Activated CD8-positive, alpha-beta memory T cell treated with anti-CD3 and anti-CD28 coated beads, Interleukin-2, amount 10 ng/mL, durations not matched to agents 7 days and 5 days (primary cell): ENCODE measurements around the gene FAM216B. TPM values are rescaled to one million over a fixed set of nuclear protein-coding genes. Genes with fewer than 3 reads are reported as not detected.
"Not testable (repeated sequence)": the region's sequence is repeated elsewhere in the genome, so short reads cannot be mapped to it uniquely, and the experiment has no call there.

Source experiments
- ATAC-seq: fragments of 150-1000 bp; cut with Tn5 transposase; one replicate; pipeline ENCODE4 v1.10.0; 2021; ENCODE audit warnings: moderate library complexity
- CTCF ChIA-PET: fragments of 350-600 bp; sonication (Branson Sonifier 250); formaldehyde crosslinking; loops from one replicate; lab custom pipeline; 2021; ENCODE audit warnings: antibody characterized with exemption; lab: Charles Lee
- DNase-seq: peaks from one replicate; pipeline ENCODE4 v3.0.0-alpha.2; 2020
- H3K27ac Mint-ChIP-seq: one replicate; pipeline ENCODE4 v1.8.0; 2021; ENCODE audit warnings: mild to moderate bottlenecking, mixed read lengths
- H3K27me3 Mint-ChIP-seq: one replicate; pipeline ENCODE4 v1.8.0; 2021; ENCODE audit warnings: mixed read lengths
- H3K36me3 Mint-ChIP-seq: one replicate; pipeline ENCODE4 v1.8.0; 2021; ENCODE audit warnings: mild to moderate bottlenecking, mixed read lengths
- H3K4me1 Mint-ChIP-seq: one replicate; pipeline ENCODE4 v1.8.0; 2021; ENCODE audit warnings: mixed read lengths
- H3K4me3 Mint-ChIP-seq: one replicate; pipeline ENCODE4 v1.8.0; 2021; ENCODE audit warnings: mild to moderate bottlenecking, moderate library complexity, mixed read lengths
- H3K9me3 Mint-ChIP-seq: one replicate; pipeline ENCODE4 v1.8.0; 2022; ENCODE audit warnings: low read depth, mixed read lengths
- total RNA-seq, 2 experiments: library from RNA; stranded (reverse); gene quantifications; one replicate each; pipeline ENCODE4 v1.2.3, GENCODE V29; 2021

Gene FAM216B
- total RNA-seq, 2 experiments from 2014 or later, result not detected

GRCh38 chr13:42819687-42820086 is 38.3 kb downstream of the FAM216B start:
- H3K36me3 Mint-ChIP-seq, ATAC-seq, DNase-seq, H3K4me3 Mint-ChIP-seq, H3K27ac Mint-ChIP-seq, H3K9me3 Mint-ChIP-seq, H3K4me1 Mint-ChIP-seq, CTCF ChIA-PET: not testable (repeated sequence)
- H3K27me3 Mint-ChIP-seq, result peaks cover 48% of the 10 kb centered on the region

- Mint-ChIP-seq H3K27ac (no peak overlapping the region), H3K4me1 (no peaks in the 10 kb centered on the region), H3K36me3 (no peaks in the 10 kb centered on the region), H3K27me3 (peaks cover 50% of the 10 kb centered on the region), H3K4me3 (no peak overlapping the region), H3K9me3 (no peaks in the 10 kb centered on the region)
- DNase-seq (no peak), ATAC-seq (no peak)
- CTCF ChIA-PET, result no interaction called here
Measured at GRCh38 chr13:42820451-42820850, 39.1 kb downstream of the FAM216B start.

- Mint-ChIP-seq H3K27me3 (peaks cover 49% of the 10 kb centered on the region), H3K36me3 (no peaks in the 10 kb centered on the region), H3K4me1 (no peaks in the 10 kb centered on the region), H3K9me3 (no peaks in the 10 kb centered on the region), H3K4me3 (no peak overlapping the region), H3K27ac (no peak overlapping the region)
- DNase-seq (no peak), ATAC-seq (no peak)
- CTCF ChIA-PET, result no interaction called here
Measured at GRCh38 chr13:42821437-42821836, 40.1 kb downstream of the FAM216B start.

GRCh38 chr13:42832341-42833096 is 51.1 kb downstream of the FAM216B start:
- ATAC-seq (no peak), DNase-seq (no peak)

GRCh38 chr13:42834946-42835345 is 53.6 kb downstream of the FAM216B start:
- no peaks in the 10 kb centered on the region for H3K9me3 Mint-ChIP-seq
- H3K27me3 Mint-ChIP-seq, result peaks cover 26% of the 10 kb centered on the region
- no peak for DNase-seq
- no peak overlapping the region for H3K4me3 Mint-ChIP-seq
- peaks cover 10% of the 10 kb centered on the region for H3K4me1 Mint-ChIP-seq
- no peak for ATAC-seq
- H3K36me3 Mint-ChIP-seq, result no peaks in the 10 kb centered on the region
- CTCF ChIA-PET, result no interaction called here
- H3K27ac Mint-ChIP-seq, result no peak overlapping the region

More at GRCh38 chr13:42832341-42833096, 51.1 kb downstream of the FAM216B start:
- Mint-ChIP-seq H3K27ac (no peak overlapping the region), H3K4me3 (no peak overlapping the region), H3K4me1 (peaks cover 10% of the 10 kb centered on the region), H3K9me3 (no peaks in the 10 kb centered on the region), H3K36me3 (no peaks in the 10 kb centered on the region), H3K27me3 (peaks cover 28% of the 10 kb centered on the region)
- CTCF ChIA-PET, result no interaction called here

- DNase-seq (no peak), ATAC-seq (no peak)
- Mint-ChIP-seq H3K27ac (no peak overlapping the region), H3K4me3 (no peak overlapping the region), H3K36me3 (no peaks in the 10 kb centered on the region), H3K27me3 (peaks cover 16% of the 10 kb centered on the region), H3K9me3 (no peaks in the 10 kb centered on the region), H3K4me1 (peaks cover 8% of the 10 kb centered on the region)
- CTCF ChIA-PET, result no interaction called here
Measured at GRCh38 chr13:42836930-42837690, 55.7 kb downstream of the FAM216B start.

Other genes starting within 250 kb of the FAM216B start
- 1 to 10 TPM in 1 of 2 experiments, under 1 TPM in 1; 0.76 to 2.4 TPM for gene TNFSF11, start 207.4 kb upstream of the FAM216B start, total RNA-seq
- 100 to 1,000 TPM in 1 of 2 experiments, 10 to 100 TPM in 1; 71.3 to 150 TPM for gene EPSTI1, start 210.7 kb downstream of the FAM216B start, total RNA-seq
- gene DNAJC15, start 242.0 kb downstream of the FAM216B start, total RNA-seq, result 10 to 100 TPM; 14.4 to 14.8 TPM